Measurements from ENCODE around the gene ZBTB46.

DNA sequence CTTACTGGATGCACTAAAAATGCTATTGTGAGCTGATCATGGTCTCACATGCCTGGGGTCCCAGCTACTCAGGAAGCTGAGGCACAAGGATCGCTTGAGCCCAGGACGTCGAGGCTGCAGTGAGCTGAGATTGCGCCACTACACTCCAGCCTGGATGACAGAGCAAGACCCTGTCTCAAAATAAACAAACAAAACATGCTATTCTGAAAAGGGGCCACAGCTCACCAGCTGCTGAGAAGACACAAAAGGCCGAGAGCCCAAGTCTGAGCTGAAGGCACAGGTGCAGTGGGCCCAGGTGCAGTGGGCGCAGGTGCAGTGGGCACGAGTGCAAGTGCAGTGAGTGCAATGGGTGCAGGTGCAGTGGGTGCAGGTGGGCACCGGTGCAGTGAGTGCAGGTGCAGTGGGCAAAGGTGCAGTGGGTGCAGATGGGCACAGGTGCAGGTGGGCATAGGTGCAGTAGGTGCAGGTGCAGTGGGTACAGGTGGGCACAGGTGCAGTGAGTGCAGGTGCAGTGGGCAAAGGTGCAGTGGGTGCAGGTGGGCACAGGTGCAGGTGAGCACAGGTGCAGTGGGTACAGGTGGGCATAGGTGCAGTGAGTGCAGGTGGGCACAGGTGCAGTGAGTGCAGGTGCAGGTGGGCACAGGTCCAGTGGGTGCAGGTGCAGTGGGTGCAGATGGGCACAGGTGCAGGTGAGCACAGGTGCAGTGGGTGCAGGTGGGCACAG is 16.0 kb downstream of the ZBTB46 start:
- TF ChIP-seq, protein P1, sequence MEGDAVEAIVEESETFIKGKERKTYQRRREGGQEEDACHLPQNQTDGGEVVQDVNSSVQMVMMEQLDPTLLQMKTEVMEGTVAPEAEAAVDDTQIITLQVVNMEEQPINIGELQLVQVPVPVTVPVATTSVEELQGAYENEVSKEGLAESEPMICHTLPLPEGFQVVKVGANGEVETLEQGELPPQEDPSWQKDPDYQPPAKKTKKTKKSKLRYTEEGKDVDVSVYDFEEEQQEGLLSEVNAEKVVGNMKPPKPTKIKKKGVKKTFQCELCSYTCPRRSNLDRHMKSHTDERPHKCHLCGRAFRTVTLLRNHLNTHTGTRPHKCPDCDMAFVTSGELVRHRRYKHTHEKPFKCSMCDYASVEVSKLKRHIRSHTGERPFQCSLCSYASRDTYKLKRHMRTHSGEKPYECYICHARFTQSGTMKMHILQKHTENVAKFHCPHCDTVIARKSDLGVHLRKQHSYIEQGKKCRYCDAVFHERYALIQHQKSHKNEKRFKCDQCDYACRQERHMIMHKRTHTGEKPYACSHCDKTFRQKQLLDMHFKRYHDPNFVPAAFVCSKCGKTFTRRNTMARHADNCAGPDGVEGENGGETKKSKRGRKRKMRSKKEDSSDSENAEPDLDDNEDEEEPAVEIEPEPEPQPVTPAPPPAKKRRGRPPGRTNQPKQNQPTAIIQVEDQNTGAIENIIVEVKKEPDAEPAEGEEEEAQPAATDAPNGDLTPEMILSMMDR (IDR thresholded peaks at IDR 0.05; ENCODE audit: poor library complexity), result no peak
- no peak for TF ChIP-seq EZH2 (IDR thresholded peaks at IDR 0.05; ENCODE audit: borderline replicate concordance)

All from hepatocyte (in vitro differentiated cells).